Ovary (tissue), 9 donors: ENCODE measurements around the gene MORN5. TPM values are rescaled to one million over a fixed set of nuclear protein-coding genes. Genes with fewer than 3 reads are reported as not detected.

Experiments used
- DNase-seq, 5 donors: peaks; one replicate each; pipeline ENCODE4 v3.0.0-alpha.2; 2019 to 2020
- H3K27ac ChIP-seq, 2 donors: fragments of 200-600 bp; one replicate each; pipeline versions ENCODE4 v1.5.1 to v1.8.0; 2019 to 2022
- H3K27me3 ChIP-seq: fragments of 200-600 bp; one replicate; pipeline ENCODE4 v1.8.0; 2022
- H3K36me3 ChIP-seq: fragments of 200-600 bp; sonication (generic); one replicate; pipeline ENCODE4 v1.5.1; 2019
- H3K4me1 ChIP-seq: one replicate; pipeline ENCODE4 v1.8.1; 2013; ENCODE audit warnings: mild to moderate bottlenecking, moderate library complexity; ENCODE audit not compliant: insufficient read depth
- H3K4me3 ChIP-seq: fragments of 200-600 bp; sonication (generic); one replicate; pipeline ENCODE4 v1.5.1; 2017
- H3K9me3 ChIP-seq, 2 donors: fragments of 200-600 bp in 1 of 2; sonication (generic) in 1 of 2; one replicate each; pipeline versions ENCODE4 v1.5.1 to v1.8.1; 2013 to 2019; ENCODE audit warnings: mild to moderate bottlenecking in 1 of 2, moderate library complexity in 1 of 2
- EP300 ChIP-seq: sonication (generic); formaldehyde crosslinking; IDR thresholded peaks from one replicate; pipeline ENCODE4 v1.6.1; 2017; ENCODE audit warnings: antibody characterized with exemption
- POLR2A ChIP-seq: fragments of 450-650 bp; IDR thresholded peaks from one replicate; pipeline ENCODE4 v1.6.1; 2017; ENCODE audit warnings: antibody characterized with exemption, mild to moderate bottlenecking, moderate library complexity
- WGBS, 3 donors: extraction: QIAGEN DNeasy Blood & Tissue Kit in 1 of 3; methylation state at CpG; one replicate each; pipeline versions ENCODE4 v1.1.5 to v1.1.7; 2013 to 2017; 5-methylcytosine and 5-hydroxymethylcytosine counted together
- intact Hi-C, 4 donors: fragments of 100-400 bp; cut with DNase I; formaldehyde crosslinking; loops; one replicate each; pipeline versions ENCODE4 v1.11.0 to v1.15.1; 2022 to 2023
- polyA plus RNA-seq, 2 donors: library from polyadenylated mRNA; stranded (reverse); fragments of 200-250 nt in 1 of 2; fragments of 350-450 nt in 1 of 2; fragmentation: Illumina TruSeq in 1 of 2; extraction: RNeasy Lipid Tissue Mini Kit (QIAGEN cat#74804) in 1 of 2; gene quantifications; one replicate each; pipeline ENCODE4 v1.2.3, GENCODE V29; 2013 to 2014
- total RNA-seq, 7 donors: library from RNA; depleted of rRNA in 2 of 7; stranded (reverse); fragments of >200 nt in 2 of 7; fragmentation: NEBNext Ultra II Directional in 3 of 7; extraction: Animal tissue kit (Norgen Biotek cat#: 25700) in 3 of 7; gene quantifications; one replicate each; pipeline versions ENCODE4 v1.1.0 to v1.2.4, GENCODE V29; 2016 to 2023
- TF ChIP-seq, protein P1 (sequence below), 3 donors: fragments of 450-650 bp in 2 of 3; fragments of 200-600 bp in 1 of 3; IDR thresholded peaks; one replicate each; pipeline versions ENCODE4 v1.5.1 to v1.8.0; 2016 to 2022; ENCODE audit warnings: antibody characterized with exemption in 3 of 3, mild to moderate bottlenecking in 1 of 3
- donor health status: DM: no; HTN: no; CAD: no; lungs with moderate emphysema.
- donor health status: DM: no; HTN: no; CAD: no.
- donor health status: Bipolar disorder and iron deficiency.
- donor health status: DM: yes; HTN: yes; CAD: no.
- donor health status: DM: no; HTN: no; CAD: no.
- donor health status: DM: yes; HTN: yes; CAD: no.

MORN5 gene
- total and polyA plus RNA-seq, 9 donors, result 0.63 to 25.4 (median 1.6) TPM; not detected in 2

- TF ChIP-seq POLR2A, result no peak
- TF ChIP-seq, protein P1, sequence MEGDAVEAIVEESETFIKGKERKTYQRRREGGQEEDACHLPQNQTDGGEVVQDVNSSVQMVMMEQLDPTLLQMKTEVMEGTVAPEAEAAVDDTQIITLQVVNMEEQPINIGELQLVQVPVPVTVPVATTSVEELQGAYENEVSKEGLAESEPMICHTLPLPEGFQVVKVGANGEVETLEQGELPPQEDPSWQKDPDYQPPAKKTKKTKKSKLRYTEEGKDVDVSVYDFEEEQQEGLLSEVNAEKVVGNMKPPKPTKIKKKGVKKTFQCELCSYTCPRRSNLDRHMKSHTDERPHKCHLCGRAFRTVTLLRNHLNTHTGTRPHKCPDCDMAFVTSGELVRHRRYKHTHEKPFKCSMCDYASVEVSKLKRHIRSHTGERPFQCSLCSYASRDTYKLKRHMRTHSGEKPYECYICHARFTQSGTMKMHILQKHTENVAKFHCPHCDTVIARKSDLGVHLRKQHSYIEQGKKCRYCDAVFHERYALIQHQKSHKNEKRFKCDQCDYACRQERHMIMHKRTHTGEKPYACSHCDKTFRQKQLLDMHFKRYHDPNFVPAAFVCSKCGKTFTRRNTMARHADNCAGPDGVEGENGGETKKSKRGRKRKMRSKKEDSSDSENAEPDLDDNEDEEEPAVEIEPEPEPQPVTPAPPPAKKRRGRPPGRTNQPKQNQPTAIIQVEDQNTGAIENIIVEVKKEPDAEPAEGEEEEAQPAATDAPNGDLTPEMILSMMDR (IDR thresholded peaks at IDR 0.05), result no peak
- no peak for TF ChIP-seq EP300
- intact Hi-C loops, result no loop called here
- no peak overlapping the region for H3K4me3 ChIP-seq
- H3K9me3 ChIP-seq, result no peaks in the 10 kb centered on the region
- H3K27ac ChIP-seq, result no peak overlapping the region
- H3K27me3 ChIP-seq, result no peaks in the 10 kb centered on the region
- no peaks in the 10 kb centered on the region for H3K36me3 ChIP-seq
- WGBS, 3 donors, result 41 to 52% (median 46%) methylated on average over 5 of the region's 5 CpGs
- DNase-seq, result no peak
- H3K4me1 ChIP-seq, result no peaks in the 10 kb centered on the region
Observed at GRCh38 chr9:122118343-122119165, 41.2 kb upstream of the MORN5 start.

GRCh38 chr9:122119166-122119521 is 40.6 kb upstream of the MORN5 start:
- Histone ChIP-seq H3K27me3 (no peaks in the 10 kb centered on the region), H3K4me3 (no peak overlapping the region), H3K27ac (no peak overlapping the region), H3K9me3 (no peaks in the 10 kb centered on the region), H3K4me1 (no peaks in the 10 kb centered on the region), H3K36me3 (no peaks in the 10 kb centered on the region)
- no peak for DNase-seq
- no peak for TF ChIP-seq POLR2A
- TF ChIP-seq EP300, result no peak
- TF ChIP-seq, protein P1 (IDR thresholded peaks at IDR 0.05), result no peak
- intact Hi-C loops, result no loop called here
- WGBS, 3 donors, result 86 to 94% (median 92%) methylated on average over 13 of the region's 13 CpGs

GRCh38 chr9:122119721-122120120 is 40.0 kb upstream of the MORN5 start:
- 85 to 96% (median 95%) methylated on average over 5 of the region's 5 CpGs for WGBS, 3 donors
- Histone ChIP-seq H3K4me3 (no peak overlapping the region), H3K4me1 (no peaks in the 10 kb centered on the region), H3K36me3 (no peaks in the 10 kb centered on the region), H3K27me3 (no peaks in the 10 kb centered on the region), H3K9me3 (no peaks in the 10 kb centered on the region), H3K27ac (no peak overlapping the region)
- no peak for TF ChIP-seq POLR2A
- no peak for TF ChIP-seq EP300
- TF ChIP-seq, protein P1 (IDR thresholded peaks at IDR 0.05), result no peak
- intact Hi-C loops, result loop anchor here in 3 of 4 donors (10.0 kb wide), 3 partner anchors 335 to 685 kb away; partner anchors contain the start of gene OR1K1 (in 1 of the 3)
- DNase-seq, result no peak

DNA sequence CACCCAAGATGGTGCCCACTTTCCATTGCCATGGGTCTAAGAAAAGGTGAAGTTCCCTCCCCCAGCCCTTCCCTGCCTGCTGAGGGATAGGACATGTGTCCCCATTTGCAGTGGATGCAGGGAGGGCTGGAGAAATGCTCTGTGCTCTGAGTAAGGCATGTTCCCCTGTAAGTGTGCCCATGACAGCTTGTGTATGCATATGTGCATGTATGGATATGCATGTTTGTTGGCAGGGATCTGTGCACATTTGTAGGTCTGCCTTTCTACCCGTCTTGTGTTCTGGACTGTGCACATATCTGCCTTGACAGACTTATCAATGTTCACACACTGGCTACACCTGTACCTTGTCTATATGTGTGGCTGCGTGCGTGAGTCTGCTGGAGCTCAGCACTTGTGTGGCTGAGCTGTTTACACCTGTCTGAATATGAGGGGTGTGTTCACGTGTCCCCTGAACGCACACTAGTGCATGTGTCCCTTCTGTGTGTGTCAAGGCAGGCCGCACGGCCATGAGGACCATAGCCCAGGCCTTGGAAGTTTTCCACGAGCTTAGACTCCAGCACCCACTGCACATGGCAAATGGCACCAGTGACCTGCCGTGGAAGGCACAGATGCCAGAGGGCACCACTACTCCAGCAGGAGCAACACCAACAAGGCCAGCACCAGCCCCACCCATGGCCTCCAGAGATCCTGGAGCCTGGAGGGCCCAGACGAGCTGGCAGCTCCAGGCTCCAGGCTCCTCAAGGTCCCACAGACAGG is 39.2 kb upstream of the MORN5 start:
- H3K27ac ChIP-seq, result no peak overlapping the region
- intact Hi-C loops, result loop anchor here in 3 of 4 donors (10.0 kb wide), 3 partner anchors 334 to 684 kb away; partner anchors contain the start of gene OR1K1 (in 1 of the 3)
- H3K27me3 ChIP-seq, result no peaks in the 10 kb centered on the region
- 78 to 94% (median 82%) methylated on average over 10 of the region's 10 CpGs for WGBS, 3 donors
- TF ChIP-seq, protein P1 (IDR thresholded peaks at IDR 0.05), result no peak
- TF ChIP-seq EP300 (no peak), POLR2A (no peak)
- no peaks in the 10 kb centered on the region for H3K36me3 ChIP-seq
- H3K4me3 ChIP-seq, result no peak overlapping the region
- DNase-seq, result no peak
- H3K9me3 ChIP-seq, result no peaks in the 10 kb centered on the region
- no peaks in the 10 kb centered on the region for H3K4me1 ChIP-seq
